HG03280 (cell line): Measurements from ENCODE around the gene AVL9.
"Not testable (repeated sequence)": the region's sequence is repeated elsewhere in the genome, so short reads cannot be mapped to it uniquely, and the experiment has no call there.

Source experiments
- ATAC-seq: cut with Tn5 transposase; IDR thresholded peaks from one replicate; pipeline ENCODE4 v1.9.1; 2021; ENCODE audit warnings: mild to moderate bottlenecking, moderate library complexity; ENCODE audit not compliant: unreplicated experiment

The AVL9 gene

GRCh38 chr7:32634798-32635393, 139.6 kb downstream of the AVL9 start:
- not testable (repeated sequence) for ATAC-seq

- ATAC-seq, result not testable (repeated sequence)
Measured at GRCh38 chr7:32636725-32637462, 141.6 kb downstream of the AVL9 start.

- ATAC-seq, result not testable (repeated sequence)
Measured at GRCh38 chr7:32637611-32638010, 142.3 kb downstream of the AVL9 start.
